GM13976 (cell line): Measurements from ENCODE around the gene KRT33B.

Experiments
- DNase-seq: peaks from one replicate; pipeline ENCODE4 v3.0.0; 2012; ENCODE audit warnings: low spot score
- in situ Hi-C: fragments of 300-500 bp; cut with MboI; formaldehyde crosslinking; loops from one replicate; pipeline ENCODE4 v1.12.0; 2022; ENCODE audit warnings: low sequenced_read_pairs, mixed read lengths, inconsistent platforms; ENCODE audit not compliant: unreplicated experiment
- TF ChIP-seq, protein P1 (sequence below): IDR thresholded peaks from 2 replicates; pipeline ENCODE4 v1.5.1; 2012; ENCODE audit warnings: borderline replicate concordance, mild to moderate bottlenecking; ENCODE audit not compliant: insufficient read depth; ENCODE audit errors: extremely low read depth, missing control alignments, control extremely low read depth

The KRT33B gene

DNA sequence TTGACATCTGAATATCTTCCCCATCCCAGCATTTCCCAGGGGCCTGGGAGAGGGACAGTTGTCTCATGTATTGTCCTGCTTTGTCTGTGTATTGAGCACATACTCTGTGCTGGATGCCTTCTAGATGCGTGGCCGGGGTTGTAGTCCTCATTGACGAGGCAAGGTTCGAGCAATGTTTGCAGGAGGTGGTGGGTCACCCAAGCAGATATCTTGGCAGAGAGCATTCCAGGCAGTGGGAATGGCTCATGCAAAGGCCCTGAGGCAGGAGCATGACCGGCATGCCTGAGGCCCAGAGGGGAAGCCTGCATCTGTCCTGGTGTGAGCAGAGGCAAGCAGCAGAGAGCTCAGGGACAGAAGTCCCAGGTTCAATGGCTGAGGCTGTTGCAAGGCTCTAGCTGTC is 36.5 kb downstream of the KRT33B start:
- in situ Hi-C loops, result no loop called here
- TF ChIP-seq, protein P1, sequence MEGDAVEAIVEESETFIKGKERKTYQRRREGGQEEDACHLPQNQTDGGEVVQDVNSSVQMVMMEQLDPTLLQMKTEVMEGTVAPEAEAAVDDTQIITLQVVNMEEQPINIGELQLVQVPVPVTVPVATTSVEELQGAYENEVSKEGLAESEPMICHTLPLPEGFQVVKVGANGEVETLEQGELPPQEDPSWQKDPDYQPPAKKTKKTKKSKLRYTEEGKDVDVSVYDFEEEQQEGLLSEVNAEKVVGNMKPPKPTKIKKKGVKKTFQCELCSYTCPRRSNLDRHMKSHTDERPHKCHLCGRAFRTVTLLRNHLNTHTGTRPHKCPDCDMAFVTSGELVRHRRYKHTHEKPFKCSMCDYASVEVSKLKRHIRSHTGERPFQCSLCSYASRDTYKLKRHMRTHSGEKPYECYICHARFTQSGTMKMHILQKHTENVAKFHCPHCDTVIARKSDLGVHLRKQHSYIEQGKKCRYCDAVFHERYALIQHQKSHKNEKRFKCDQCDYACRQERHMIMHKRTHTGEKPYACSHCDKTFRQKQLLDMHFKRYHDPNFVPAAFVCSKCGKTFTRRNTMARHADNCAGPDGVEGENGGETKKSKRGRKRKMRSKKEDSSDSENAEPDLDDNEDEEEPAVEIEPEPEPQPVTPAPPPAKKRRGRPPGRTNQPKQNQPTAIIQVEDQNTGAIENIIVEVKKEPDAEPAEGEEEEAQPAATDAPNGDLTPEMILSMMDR, result no peak
- DNase-seq, result no peak

DNA sequence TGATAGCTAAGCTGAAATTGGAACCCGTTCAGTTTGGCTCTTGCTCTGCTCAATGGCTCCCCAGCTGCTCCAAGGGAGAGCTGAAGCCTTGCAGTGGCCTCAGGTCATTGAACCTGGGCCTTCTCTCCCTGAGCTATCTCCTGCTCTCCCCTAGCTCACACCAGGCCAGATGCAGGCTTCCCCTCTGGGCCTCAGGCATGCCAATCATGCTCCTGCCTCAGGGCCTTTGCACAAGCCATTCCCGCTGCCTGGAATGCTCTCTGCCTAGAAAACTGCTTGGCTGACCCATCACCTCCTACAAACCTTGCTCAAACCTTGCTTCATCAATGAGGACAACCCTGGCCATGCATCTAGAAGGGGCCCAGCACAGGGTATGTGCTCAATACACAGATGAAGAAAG is 37.4 kb downstream of the KRT33B start:
- DNase-seq, result no peak
- TF ChIP-seq, protein P1, result no peak
- in situ Hi-C loops, result no loop called here

DNA sequence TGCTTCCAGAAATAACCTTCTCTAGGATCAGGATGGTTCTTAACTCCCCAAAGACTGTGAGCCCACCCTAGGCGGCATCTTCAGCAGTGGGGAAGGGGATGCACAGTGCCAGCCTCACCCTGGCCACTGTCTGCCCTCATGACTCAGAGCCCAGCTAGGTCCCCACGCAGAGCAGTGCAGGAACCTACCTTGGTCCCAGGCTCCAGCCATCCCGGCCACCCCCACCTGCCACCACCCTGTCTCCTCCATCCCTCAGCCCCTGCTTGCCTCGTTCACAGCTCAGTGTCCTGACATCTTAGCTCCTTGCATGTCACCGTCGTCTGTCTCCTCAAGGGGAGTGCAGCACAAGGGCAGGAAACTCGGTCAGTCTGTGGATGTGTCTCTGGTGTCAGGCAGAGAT is 38.0 kb downstream of the KRT33B start:
- DNase-seq, result no peak
- in situ Hi-C loops, result no loop called here
- TF ChIP-seq, protein P1, result no peak

DNA sequence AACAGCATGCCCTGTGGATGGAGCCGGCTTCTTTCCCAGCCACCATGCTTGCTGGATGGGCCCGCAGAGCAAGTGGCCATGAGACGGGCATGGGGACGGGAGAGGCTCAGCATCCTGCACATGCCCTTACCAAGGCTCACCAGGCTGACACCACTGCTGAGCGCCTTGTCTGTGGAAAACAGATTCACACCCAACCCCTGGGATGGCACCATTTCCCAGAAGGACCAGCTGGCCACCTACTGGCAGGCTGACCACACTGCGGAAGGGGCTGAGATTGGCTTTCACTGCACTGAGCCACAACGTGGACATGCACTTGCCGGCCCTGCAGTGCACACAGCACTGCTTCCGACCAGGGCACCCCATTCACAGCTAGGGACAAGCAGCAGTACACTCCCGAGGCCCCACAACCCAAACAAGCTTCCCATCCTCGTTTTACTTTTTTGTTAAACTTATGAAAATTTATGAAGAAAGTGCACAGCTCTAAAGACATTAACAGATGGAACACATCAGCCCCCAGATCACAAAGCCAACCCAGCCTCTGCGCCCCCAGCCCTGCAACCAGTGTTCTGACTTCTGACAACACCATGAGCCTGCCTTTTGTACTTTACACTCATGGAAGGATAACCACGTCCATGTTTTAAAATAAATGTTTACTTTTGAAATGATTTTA is 40.2 kb downstream of the KRT33B start:
- TF ChIP-seq, protein P1, result peak; percentile 16
- in situ Hi-C loops, result no loop called here
- DNase-seq, result no peak

DNA sequence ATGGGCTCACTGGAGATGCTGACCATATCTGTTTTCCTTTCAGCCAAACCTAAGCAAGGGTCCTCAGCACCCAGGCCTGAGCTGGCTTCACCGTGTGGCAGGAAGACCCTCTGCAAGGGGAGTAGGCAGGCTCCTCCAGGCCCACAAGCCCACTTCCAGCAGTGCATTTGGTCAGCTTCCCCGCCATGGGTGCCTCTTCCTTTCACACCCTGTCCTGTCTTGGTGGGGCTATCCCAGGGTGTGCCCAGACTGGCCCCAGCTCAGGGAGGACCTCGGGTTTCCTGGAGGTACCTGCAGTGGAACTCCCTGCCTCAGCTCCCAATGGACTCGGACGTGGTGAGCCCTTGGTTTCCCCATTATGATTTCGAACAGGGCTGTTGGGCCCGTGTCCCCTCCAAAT is 41.4 kb downstream of the KRT33B start:
- in situ Hi-C loops, result no loop called here
- no peak for DNase-seq
- TF ChIP-seq, protein P1, result no peak

DNA sequence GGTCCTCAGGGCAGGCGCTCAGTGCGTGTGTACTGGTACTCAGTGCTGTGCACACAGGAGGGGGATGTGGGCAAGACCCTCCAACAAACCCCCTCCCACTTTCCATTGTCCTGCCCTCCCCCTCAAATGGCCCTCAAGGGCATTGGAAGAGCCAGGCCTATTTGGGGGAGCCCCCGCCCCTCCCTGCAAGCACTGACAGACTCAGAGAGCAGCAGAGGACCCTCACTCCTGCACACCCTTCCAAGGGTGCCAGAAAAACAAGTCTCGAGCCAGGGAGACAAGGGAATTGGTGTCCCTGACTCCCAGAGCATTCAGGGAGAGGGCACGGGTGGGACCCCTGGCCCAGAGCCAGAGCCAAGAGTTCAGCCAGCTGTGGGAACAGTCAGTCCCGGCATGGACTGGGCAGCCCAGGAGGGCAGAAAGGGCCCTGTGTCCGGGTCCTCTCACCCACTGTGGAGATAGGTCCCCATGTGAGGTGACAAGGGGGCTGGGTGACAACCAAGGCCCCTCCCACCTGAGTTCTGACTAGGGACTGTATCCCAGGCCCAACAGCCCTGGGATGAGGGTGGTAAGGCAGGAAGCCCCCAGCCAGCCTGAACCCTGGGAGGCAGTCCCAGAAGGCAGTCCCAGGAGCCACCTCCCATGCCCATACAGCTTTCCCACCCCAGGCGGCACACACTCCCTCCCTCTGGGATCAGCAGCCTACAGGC is 42.0 kb downstream of the KRT33B start:
- in situ Hi-C loops, result no loop called here
- TF ChIP-seq, protein P1, result no peak
- DNase-seq, result no peak
